Right cardiac atrium (tissue), 5 donors: ENCODE measurements around the gene AMBP. TPM values are rescaled to one million over a fixed set of nuclear protein-coding genes. Genes with fewer than 3 reads are reported as not detected.

ENCODE experiments used
- ATAC-seq, 2 donors: fragments of 200-7000 bp; cut with Tn5 transposase; one replicate each; pipeline versions ENCODE4 v1.8.0 to v1.9.1; 2020; ENCODE audit warnings: moderate library complexity in 2 of 2, mild to moderate bottlenecking in 1 of 2
- DNase-seq, 3 donors: peaks; one replicate each; pipeline ENCODE4 v3.0.0-alpha.2; 2020
- H3K27ac ChIP-seq: one replicate; pipeline ENCODE4 v1.5.1; 2013; ENCODE audit warnings: mild to moderate bottlenecking, low read length, control low read depth, moderate library complexity
- H3K27me3 ChIP-seq: one replicate; pipeline ENCODE4 v1.6.1; 2013; ENCODE audit not compliant: control insufficient read depth, insufficient read depth
- H3K4me1 ChIP-seq: one replicate; pipeline ENCODE4 v1.6.1; 2013; ENCODE audit warnings: low read length; ENCODE audit not compliant: control insufficient read depth, insufficient read depth
- H3K4me3 ChIP-seq: one replicate; pipeline ENCODE4 v1.5.1; 2013; ENCODE audit warnings: low read length, control low read depth
- H3K9me3 ChIP-seq: one replicate; pipeline ENCODE4 v1.6.1; 2013; ENCODE audit warnings: low read length; ENCODE audit not compliant: control insufficient read depth
- WGBS: extraction: QIAGEN DNeasy Blood & Tissue Kit; methylation state at CpG from one replicate; pipeline ENCODE4 v1.1.7; 2013; 5-methylcytosine and 5-hydroxymethylcytosine counted together
- intact Hi-C, 4 donors: fragments of 100-400 bp; cut with DNase I; formaldehyde crosslinking; loops; one replicate each; pipeline versions ENCODE4 v1.11.0 to v1.14.0; 2022 to 2023
- polyA plus RNA-seq: library from polyadenylated mRNA; stranded (reverse); fragments of 200-250 nt; gene quantifications from one replicate; pipeline ENCODE4 v1.2.3, GENCODE V29; 2013
- total RNA-seq, 4 donors: library from RNA; stranded (reverse); fragmentation: NEBNext Ultra II Directional; extraction: Animal tissue kit (Norgen Biotek cat#: 25700); gene quantifications; one replicate each; pipeline ENCODE4 v1.2.1, GENCODE V29; 2021
- donor health status: healthy with polysubstance abuse.
- donor health status: DM: no; HTN: yes; CAD: no.
- donor health status: DM: no; HTN: no; CAD: no.
- donor health status: DM: no; HTN: yes; CAD: no; lungs with severe emphysema.
- donor health status: DM: yes; HTN: yes; CAD: no.

The AMBP gene
- total and polyA plus RNA-seq, 5 donors, result 0.11 to 0.81 TPM; not detected in 3

DNA sequence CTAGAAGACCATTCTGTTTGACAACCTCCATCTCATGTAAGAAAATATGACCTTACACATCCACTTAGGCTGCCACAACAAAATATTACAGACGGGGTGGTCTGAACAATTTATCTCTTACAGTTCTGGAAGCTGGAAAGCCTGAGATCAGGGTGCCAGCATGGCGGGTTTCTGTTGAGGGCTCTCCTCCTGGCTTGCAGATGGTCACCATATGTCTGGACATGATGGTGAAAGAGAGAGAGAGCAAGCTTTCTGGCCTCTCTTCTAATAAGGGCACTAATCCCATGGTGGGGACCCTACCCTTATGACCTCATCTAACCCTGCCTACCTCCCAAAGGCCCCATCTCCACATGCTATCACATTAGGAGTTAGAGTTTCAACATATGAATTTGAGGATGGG is 66.0 kb downstream of the AMBP start:
- Histone ChIP-seq H3K27me3 (no peaks in the 10 kb centered on the region), H3K9me3 (no peaks in the 10 kb centered on the region), H3K27ac (no peak overlapping the region), H3K4me3 (no peak overlapping the region), H3K4me1 (no peaks in the 10 kb centered on the region)
- ATAC-seq (no peak), DNase-seq (no peak)
- intact Hi-C loops, result no loop called here
- WGBS, result 75% methylated on average over 2 of the region's 2 CpGs

DNA sequence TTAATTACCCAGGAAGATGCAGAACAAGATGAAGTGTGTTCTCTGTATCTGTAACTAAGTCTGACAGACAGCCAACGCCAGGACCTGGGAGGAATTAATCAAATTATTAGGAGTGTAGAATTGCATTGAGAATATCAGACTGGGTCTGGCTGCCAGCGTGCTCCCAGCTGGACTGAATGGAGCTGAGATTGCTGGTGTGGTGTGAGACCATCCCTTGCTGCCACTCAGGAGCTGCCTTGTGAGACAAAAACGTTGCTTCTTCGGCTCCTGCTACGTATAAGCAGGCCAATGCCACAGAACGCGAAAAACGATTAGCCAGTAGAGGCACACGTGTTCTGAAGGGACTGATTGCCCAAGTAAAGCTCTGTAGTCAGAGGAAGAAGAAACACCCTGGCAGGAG is 66.8 kb downstream of the AMBP start:
- no peak overlapping the region for H3K4me3 ChIP-seq
- H3K9me3 ChIP-seq, result no peaks in the 10 kb centered on the region
- no peak for ATAC-seq
- intact Hi-C loops, result no loop called here
- WGBS, result 88% methylated on average over 9 of the region's 9 CpGs
- no peaks in the 10 kb centered on the region for H3K4me1 ChIP-seq
- DNase-seq, result no peak
- H3K27ac ChIP-seq, result no peak overlapping the region
- no peaks in the 10 kb centered on the region for H3K27me3 ChIP-seq

Other genes with a start within 250 kb of the AMBP start
- gene ZNF618, start 202.0 kb downstream of the AMBP start, total RNA-seq, result 1 to 10 TPM; 2.6 to 3.3 (median 2.9) TPM
- gene ZNF618, start 202.0 kb downstream of the AMBP start, polyA plus RNA-seq, result 1.4 TPM
- gene KIF12, start 21.0 kb upstream of the AMBP start, total RNA-seq, result under 1 TPM in 2 of 4 donors, not detected in 2; 0.11 to 0.44 TPM
- 0.23 TPM for gene KIF12, start 21.0 kb upstream of the AMBP start, polyA plus RNA-seq
- gene COL27A1, start 77.2 kb upstream of the AMBP start, total RNA-seq, result 1 to 10 TPM; 2.6 to 8.4 (median 7.1) TPM
- 10.3 TPM for gene COL27A1, start 77.2 kb upstream of the AMBP start, polyA plus RNA-seq
- 1 to 10 TPM in 1 of 4 donors, not detected in 3; 2.7 TPM for gene ORM1, start 244.8 kb upstream of the AMBP start, total RNA-seq
- 0.70 TPM for gene ORM1, start 244.8 kb upstream of the AMBP start, polyA plus RNA-seq